Stimulated activated CD8-positive, alpha-beta memory T cell treated with anti-CD3 and anti-CD28 coated beads, Interleukin-12 subunit alpha, Interleukin-12 subunit beta, amount 100 ng/mL, for 24 hours (primary cell): ENCODE data around the gene CANX.
"Not testable (repeated sequence)": the region's sequence is repeated elsewhere in the genome, so short reads cannot be mapped to it uniquely, and the experiment has no call there.

ENCODE experiments used
- DNase-seq: peaks from one replicate; pipeline ENCODE4 v3.0.0-alpha.2; 2020; ENCODE audit errors: extremely low read depth

CANX gene

DNA sequence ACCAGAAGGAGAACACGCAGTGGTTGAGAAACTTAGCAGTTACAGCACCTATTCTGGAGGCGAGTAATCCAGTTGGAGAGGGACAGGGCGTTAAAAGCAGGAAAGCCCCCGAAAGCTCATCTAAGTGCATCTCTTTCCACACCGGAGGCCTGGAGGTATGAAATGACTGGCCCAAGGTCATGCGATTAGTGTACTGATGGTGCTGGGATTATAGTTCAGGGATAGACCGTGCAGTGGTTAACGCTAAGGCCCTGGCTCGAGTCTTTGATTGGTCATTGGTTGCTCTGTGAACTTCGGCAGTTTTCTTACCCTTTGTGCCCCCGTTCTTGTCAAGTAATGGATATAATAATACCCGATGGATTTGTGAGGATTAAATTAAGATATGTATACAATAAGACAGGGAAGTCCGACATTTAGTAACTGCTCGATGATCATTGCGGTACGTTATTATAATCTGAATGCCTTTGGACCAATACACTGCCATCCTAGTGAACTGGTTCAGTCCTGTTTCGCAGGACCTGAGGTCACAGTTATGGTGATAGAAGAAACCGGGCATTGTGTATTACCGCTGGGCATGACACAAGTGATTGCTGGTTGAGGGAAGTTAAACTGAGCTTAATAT, 960 bp downstream of the CANX start:
- peak; percentile 11 for DNase-seq

DNA sequence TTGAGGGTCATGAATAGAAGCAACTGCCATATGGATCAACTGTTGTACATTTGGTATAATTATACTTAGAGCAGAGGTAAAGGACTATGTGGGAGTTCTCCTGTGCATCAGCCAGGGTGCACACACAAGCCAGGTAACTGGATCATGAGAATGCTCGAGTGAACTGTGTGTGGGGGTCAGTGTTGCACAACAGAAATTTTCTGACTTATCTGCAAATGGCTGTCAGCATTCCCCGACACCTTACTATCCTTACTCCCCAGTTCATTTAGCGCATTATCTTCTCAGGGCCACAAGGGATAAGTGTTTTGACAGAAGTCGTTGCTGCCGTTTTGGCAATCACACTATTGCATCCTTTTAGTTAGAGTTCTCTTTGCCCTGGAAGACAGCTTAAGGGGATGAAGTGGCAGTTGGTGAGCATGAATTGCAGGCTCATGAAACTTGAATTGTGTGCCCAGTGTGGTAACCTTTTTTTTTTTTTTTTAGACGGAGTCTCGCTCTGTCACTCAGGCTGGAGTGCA, 1.7 kb downstream of the CANX start:
- no peak for DNase-seq

DNA sequence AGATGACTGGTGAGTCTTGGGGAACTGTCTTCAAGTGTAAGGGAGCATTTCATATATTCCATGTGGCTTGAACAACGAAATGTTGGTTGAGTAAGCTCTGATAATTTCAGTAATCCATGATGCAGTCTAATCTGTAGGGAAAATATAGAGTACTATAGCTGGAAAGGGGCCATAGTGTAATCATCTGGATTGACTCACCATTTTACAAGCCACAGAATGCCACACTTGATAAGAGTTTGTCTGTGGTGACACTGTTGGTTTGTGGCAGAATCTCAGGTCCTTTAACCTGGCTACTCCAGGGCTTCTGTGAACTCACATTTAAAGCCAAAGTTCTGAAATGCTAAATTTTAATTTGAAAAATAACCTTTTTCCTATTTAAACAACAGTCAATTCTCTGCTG, 17.5 kb downstream of the CANX start:
- no peak for DNase-seq

DNA sequence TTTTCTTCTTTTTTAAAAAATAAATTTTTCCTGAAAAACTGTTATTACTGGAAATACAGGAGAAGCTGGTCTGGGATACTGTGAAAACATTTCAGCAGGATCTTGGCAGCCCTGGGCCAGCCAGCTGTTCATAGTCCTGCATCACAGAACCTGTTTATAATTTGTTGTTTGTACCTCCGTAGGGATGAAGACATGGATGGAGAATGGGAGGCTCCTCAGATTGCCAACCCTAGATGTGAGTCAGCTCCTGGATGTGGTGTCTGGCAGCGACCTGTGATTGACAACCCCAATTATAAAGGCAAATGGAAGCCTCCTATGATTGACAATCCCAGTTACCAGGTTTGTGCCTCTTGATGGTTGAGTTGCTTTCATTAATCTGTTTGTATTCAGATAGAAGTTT, 21.5 kb downstream of the CANX start:
- DNase-seq, result no peak

DNA sequence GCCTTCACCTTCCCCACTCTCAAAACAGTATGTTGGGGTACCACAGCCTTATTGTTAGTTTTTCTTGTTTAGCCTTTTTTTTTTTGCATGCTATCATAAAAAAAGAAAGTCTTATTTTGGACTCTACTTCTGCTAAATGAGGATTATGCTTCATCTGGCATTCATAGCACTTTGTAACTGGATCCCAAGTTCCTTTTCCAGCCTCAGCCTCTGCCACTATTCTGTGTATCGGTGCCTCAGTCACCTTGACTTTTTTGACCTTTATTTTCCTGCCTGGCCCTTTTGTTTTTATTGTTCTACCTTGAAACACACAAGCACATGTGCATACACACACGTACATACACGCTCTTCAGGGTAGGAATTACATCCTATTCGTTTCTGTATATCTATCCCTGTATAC, 25.4 kb downstream of the CANX start:
- DNase-seq, result no peak

DNA sequence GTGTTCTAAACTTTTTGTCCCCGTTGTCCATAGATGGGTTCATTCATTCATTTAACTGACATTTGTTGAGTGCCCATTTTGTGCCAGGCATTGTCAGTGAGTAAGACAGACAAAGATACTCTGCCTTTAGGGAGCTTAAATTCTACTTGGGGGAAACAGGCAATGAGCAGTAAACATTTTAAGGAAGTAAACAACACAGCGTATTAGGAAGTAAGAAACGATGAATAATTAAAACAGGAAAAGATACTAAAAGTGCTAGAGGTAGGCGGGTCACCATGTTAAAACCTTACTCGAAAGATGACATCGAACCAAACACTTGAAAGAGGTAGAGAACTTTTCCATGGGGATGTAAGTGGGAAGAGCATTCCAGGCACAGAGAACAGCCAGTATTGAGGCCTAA, 28.3 kb downstream of the CANX start:
- DNase-seq, result no peak

DNA sequence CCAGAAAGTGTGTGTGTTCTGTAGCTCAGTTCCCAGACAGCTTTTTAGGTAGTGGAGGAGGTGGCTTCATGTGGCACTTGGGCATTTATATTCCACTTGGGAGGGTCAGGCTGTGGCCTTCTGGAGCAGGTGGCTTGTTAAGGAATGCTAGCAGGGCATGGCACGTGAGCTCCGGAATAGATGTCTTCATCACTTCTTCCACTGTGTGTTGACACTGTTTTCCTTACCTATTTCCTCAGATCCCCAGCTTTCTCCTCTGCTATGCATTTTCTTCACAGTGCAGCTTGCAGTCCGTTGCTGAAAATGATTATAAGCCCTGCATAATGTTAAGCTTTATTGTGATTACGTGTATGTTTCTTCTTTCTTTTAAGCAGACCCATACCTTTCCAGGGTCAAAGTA, 30.5 kb downstream of the CANX start:
- DNase-seq, result no peak

DNA sequence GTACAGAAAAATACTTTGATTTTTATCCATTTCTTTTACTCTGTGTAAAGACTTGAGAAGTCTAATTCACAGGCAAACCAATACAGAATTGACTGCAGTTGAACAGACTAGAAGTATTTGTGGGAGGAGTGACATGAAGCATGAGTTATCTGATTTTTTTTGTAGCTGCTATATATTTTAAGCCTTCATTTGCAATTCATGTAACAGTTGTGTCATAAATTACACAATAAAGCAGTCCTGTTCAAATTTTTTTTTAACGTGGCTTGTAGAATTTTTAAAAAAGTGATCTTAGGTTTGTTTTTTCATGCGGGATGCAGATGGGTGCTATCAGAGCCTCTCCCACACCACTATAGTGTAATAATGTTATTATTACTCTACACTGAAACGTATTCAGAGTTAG, 31.0 kb downstream of the CANX start:
- DNase-seq, result no peak

DNA sequence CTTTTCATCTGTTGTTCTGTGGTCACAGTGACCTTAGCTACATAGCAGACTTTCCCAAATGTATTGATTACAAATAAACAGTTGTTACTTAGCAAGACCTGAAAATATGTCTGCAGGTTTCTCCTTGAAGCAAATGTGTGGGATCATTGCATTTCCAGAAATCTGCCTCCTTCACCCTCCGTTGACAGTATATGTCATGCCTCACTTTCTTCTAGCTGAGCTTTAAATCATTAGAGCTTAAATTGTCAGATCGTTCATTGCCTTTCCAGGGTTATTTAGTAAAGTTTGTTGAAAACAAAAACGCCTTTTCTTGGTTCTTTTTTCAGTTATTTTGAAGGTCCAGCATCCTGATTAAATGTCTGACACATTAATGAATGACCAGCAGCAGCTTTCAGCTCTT, 31.6 kb downstream of the CANX start:
- DNase-seq, result no peak

DNA sequence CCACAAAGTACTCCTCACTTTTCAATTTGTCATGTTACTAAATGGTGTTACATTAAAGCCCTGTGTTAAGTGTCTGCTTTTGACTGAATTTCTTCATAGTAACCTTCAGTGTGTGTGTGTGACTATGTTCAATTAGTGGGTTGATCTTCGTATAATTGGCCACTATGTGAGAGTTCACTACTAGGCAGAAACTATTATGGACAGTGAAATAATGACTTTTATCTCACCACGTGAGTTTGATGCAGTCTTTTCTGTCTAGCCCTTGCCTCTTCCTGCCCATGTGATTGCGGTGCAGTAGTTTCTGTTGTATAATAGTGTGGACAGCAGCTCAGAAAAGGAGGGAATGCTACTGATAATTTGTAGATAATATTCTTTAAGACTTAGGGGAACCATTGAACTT, 32.1 kb downstream of the CANX start:
- no peak for DNase-seq

DNA sequence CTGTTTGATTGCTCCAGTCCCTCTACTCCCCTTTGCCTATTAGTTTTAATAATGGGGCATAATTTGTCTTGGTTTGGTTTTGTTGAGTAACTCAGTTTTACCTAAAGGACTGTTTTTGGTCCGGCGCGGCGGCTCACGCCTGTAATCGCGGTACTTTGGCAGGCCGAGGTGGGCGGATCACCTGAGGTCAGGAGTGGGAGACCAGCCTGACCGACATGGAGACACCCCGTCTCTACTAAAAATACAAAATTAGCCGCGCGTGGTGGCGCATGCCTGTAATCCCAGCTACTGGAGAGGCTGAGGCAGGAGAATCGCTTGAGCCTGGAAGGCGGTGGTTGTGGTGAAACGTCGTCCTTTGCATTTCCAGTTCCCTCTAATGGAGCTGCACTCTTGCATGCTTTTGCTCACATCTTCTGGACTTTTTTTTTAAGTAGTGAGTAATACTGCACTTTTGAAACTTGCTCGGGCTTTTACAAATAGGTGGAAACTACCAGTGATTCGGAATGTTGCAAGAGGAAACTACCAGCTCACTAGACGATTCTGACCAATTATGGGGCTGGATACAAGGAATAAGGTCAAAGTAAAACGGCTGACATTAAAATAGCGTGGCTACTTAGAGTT, 33.1 kb downstream of the CANX start:
- no peak for DNase-seq

DNA sequence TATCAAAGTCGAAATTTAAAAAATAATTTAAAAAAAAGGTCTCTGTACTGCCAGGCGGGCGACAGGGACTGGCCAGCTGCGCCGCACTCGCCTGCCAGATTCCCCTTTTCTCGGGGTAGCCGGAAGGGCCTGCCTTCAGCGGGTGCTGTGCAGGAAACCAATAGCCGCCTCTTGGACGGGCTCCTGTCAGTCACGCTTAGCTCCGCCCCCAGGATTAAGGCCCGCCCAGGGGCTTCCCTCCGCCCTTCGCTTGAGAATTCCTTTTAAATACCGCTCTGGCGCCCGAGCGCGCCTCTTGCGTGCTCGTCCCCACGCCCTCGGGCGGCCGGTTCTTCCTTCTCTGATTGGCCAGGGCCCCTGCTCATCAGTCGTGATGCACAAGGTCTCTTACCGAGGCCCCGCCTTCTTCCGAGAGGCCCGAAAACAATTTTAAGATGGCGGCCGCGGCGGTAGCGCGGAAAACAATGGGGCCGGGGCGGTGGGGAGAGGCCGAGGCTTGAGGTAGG, 33.7 kb downstream of the CANX start, which contains the start of gene MAML1:
Gene MAML1, plus strand, starts transcription at position 411 of the 506 bp plus-strand sequence. CDS start 291 bp downstream, outside the sequence.
- DNase-seq, result peak; percentile 95

DNA sequence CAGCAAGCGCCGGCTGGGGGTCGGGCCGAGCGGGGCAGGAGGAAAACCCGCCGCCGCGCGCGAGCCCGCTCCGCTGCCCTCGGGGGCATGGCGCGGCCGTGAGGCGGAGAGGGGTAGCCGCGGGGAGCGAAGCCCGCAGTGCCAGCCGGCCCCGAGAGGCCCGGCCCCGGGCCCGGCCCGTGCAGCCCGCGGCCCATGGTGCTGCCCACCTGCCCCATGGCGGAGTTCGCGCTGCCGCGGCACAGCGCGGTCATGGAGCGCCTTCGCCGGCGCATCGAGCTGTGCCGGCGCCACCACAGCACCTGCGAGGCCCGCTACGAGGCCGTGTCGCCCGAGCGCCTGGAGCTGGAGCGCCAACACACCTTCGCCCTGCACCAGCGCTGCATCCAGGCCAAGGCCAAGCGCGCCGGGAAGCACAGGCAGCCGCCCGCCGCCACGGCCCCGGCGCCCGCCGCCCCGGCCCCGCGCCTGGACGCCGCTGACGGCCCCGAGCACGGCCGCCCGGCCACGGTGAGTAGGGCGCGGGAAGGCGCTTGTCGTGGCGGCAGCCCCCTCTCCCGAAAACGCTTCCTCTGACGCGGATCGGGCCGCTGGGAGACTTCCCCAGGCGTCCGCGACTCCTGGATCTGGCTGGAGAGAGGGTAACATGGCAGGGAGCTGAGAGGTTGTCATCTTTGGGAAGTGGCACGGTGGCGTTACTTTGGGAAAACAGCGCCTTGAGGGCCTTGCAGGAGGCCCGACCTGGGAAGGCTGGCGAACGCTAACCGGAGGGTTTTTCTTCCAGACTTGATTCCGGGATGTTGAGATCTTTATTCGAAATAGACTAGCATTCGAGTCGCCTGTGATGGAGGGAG, 34.4 kb downstream of the CANX start:
- DNase-seq, result no peak

DNA sequence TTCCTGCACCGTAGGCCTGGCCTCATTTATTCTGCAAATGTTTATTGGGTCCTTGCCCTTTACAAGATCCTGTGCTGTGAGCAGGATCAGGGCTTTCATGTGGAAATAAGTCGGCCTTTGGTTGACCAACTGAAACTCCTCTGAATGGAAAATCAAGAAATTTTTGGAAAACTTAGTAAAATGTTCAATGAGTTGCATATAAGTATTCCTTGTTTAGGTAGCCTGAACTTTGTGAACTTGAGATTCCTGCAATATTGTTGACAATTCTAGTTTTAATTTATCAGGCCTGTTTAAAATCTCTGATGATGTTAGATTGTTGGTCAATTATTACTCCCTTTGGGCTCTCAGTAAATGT, 35.0 kb downstream of the CANX start:
- DNase-seq, result no peak

DNA sequence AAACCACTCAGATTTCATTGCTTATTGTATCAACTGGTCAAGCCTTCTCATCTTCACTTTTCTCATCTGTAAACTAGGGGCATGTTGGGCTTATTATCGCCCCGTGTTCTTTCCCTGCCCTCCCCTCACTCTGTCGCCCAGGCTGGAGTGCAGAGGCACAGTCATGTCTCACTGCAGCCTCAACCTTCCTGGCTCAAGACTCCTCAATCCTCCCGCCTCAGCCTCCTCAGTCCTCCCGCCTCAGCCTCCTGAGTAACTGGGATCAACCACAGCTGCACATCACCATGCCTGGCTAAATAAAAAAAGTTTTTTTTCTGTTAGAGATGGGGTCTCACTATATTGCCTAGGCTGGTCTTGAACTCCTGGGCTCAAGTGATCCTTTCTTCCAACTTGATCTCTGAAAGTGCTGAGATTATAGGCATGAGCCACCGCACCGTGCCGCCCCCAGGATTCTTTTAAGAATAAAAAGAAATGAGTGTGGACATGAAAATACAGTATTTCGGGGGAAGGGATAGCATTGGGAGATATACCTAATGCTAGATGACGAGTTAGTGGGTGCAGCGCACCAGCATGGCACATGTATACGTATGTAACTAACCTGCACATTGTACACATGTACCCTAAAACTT, 35.9 kb downstream of the CANX start:
- no peak for DNase-seq

DNA sequence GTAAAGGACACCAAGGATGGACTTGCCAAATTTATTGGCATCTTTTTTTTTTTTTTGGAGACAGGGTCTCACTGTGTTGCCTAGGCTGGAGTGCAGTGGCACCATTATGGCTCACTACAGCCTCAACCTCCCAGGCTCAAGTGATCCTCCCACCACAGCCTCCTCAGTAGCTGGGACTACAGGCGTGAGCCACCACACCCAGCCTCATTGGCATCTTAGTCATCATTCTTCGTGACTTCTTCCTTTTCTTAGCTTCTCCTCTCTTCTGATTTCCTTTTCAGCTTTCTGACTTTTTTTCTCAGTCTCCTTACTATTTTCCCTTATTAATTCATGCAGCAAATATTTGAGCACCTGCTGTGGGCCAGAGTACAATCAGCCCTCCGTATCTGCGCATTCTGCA, 40.0 kb downstream of the CANX start:
- no peak for DNase-seq

DNA sequence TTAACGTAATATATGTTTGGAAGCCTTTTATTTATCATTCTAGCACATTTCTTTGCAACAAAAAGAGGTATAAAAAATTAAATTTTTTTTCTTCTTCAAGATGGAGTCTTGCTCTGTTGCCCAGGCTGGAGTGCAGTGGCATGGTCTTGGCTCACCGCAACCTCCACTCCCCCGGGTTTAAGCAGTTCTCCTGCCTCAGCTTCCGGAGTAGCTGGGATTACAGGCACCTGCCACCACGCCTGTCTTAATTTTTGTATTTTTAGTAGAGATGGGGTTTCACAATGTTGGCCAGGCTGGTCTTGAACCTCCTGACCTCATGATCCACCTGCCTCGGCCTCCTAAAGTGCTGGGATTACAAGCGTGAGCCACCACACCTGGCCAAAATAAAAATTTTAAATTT, 45.3 kb downstream of the CANX start:
- DNase-seq, result not testable (repeated sequence)

DNA sequence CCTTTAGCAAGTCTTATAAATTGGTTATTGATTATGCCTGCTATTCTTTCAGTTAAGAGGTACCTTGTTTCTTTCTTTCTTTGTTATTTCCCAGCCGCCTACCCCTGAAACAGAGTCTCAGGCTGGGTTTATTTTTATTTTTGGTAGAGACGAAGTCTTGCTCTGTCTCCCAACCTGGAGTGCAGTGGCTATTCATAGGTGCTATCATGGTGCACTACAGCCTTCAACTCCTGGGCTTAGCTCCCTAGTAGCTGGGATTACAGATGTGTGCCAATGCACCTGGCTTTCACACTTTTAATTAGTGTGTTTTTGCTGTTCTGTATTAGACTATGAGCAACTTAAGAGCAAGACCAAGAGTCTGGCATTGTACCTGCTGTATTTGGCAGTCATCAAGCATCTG, 48.1 kb downstream of the CANX start:
- no peak for DNase-seq

DNA sequence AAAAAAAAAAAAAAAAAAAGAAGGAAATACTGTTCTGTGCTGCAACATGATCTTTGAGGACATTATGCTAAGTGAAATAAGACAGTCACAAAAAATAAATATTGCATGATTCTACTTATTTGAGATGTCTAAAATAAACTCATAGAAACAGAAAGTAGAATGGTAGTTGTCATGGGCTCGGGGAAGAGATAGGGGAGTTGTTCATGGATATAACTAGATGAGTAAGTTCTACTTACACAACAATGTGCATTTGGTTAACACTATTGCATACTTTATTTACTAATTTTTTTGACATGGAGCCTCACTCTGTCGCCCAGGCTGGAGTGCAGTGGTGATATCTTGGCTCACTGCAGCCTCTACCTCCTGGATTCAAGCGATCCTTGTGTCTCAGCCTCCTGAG, 49.0 kb downstream of the CANX start:
- DNase-seq, result no peak

DNA sequence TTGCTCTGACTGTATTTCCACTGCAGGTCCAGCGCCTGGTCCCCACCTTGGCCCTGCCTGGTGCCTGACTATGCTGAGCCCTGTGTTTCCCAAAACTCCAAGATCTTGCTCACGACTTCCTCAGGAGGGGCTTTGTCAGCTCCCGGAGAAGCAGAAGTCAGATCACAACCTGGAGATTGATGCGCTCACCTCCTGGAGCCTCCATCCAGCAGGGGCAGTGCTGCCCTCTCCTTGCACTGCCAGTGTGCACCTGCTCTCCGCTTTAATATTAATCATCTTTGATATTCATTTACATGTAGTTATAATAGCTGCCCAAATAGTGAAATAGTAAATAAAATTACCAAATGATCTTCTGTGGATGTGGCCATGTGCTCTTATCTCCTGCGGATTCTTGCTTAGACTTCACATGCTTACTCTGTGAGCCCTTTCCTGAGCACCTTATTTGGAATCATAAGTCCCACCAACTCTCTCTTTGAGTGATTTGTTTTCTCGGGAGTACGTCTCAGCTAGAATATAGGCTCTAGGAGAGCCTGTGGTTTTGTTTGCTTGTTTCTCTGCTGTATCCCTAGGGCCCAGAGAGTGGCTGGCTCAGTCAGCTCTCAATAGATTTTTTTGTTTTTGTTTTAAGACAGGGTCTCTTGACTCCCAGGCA, 51.2 kb downstream of the CANX start:
- DNase-seq, result no peak

DNA sequence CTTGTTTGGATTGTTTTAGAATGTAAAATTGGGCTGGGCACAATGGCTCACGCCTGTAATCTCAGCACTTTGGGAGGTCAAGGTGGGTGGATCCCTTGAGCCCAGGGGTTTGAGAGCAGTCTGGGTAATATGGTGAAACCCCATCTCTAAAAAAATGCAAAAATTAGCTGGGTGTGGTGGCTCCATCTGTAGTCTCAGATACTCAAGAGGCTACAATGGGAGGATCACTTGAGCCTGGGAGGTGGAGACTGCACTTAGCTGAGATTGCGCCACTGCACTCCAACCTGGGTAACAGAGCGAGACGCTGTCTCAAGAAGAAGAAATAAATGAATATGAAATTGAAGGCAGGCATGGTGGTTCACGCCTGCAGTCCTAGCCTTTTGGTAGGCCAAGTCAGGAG, 55.2 kb downstream of the CANX start:
- DNase-seq, result no peak

DNA sequence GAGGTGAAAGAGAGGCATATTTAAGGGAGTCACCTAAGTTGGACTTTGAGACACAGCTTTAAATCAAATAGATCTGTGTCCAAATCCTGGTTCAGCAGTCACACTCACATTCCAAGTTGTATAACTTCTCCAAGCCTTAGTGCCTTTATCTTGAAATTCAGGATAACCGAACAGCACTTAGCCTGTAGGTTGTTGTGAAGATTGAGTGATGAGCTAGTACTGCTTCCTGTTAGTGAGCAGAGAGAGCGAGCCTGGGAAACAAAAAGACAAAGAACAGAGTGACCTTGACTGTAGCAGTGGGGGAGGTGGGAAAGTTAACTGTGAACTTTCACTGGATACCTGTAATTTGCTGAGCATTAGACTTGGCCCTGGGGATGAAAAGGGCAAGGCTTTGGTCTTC, 56.3 kb downstream of the CANX start:
- no peak for DNase-seq
